Prostate gland (tissue), 1 donor: ENCODE data around the gene FAM32A.

Source experiments
- POLR2A ChIP-seq: fragments of 450-650 bp; IDR thresholded peaks from one replicate; pipeline ENCODE4 v1.6.1; 2016; ENCODE audit warnings: antibody characterized with exemption, mild to moderate bottlenecking
- POLR2AphosphoS5 ChIP-seq: sonication (generic); formaldehyde crosslinking; IDR thresholded peaks from one replicate; pipeline ENCODE4 v1.6.1; 2017; ENCODE audit warnings: antibody characterized with exemption

- TF ChIP-seq POLR2A (no peak), POLR2AphosphoS5 (no peak)
Observed at GRCh38 chr19:16184665-16185122, 516 bp upstream of the FAM32A start.
